PFSK-1 (cell line): ENCODE measurements around the gene SMC4.

Experiments
- FOXP2 ChIP-seq: optimal IDR thresholded peaks from 2 replicates; pipeline ENCODE3; 2011; ENCODE audit warnings: borderline replicate concordance, control low read depth, inconsistent platforms; ENCODE audit not compliant: insufficient read depth; ENCODE audit errors: extremely low read length, extremely low read depth
- POLR2AphosphoS5 ChIP-seq: IDR thresholded peaks from 2 replicates; pipeline ENCODE4 v1.6.1; 2012; ENCODE audit warnings: low read depth, mild to moderate bottlenecking, control low read depth, low read length, moderate library complexity
- SIN3A ChIP-seq: IDR thresholded peaks from 2 replicates; pipeline ENCODE4 v1.6.1; 2012; ENCODE audit warnings: mild to moderate bottlenecking, low read length, moderate library complexity, borderline replicate concordance; ENCODE audit not compliant: insufficient read depth
- TAF1 ChIP-seq: IDR thresholded peaks from 2 replicates; pipeline ENCODE4 v1.6.1; 2012; ENCODE audit warnings: low read length, control low read depth, borderline replicate concordance; ENCODE audit not compliant: insufficient read depth
- TF ChIP-seq, protein P1 (sequence below), 2 experiments: IDR thresholded peaks; 2 replicates each; pipeline versions ENCODE4 v1.6.1 to v1.8.0; 2011 to 2012; ENCODE audit warnings: low read depth in 2 of 2, low read length in 2 of 2, control low read depth in 1 of 2, inconsistent platforms in 1 of 2, mild to moderate bottlenecking in 1 of 2, moderate library complexity in 1 of 2; ENCODE audit not compliant: insufficient read depth in 1 of 2

SMC4 gene

DNA sequence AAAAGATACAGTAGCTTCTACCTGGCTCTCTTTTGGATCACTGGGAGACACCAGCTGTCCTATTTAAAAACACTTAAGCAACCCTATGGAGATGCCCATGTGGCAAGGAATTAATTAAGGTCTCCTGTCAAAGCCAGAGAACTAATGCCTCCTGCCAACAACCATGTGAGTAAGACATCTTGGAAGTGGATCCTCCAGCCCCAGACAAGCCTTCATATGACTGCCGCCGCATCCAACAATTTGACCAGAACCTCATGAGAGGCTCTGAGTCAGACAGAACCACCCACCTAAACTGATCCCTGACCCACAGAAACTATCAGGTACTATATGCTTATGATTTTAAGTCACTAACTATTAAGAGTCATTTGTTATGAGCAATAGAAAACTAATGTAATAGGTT lies 22.8 kb upstream of the SMC4 start:
- TF ChIP-seq SIN3A (no peak), POLR2AphosphoS5 (no peak), TAF1 (no peak), FOXP2 (no peak)
- TF ChIP-seq, protein P1, sequence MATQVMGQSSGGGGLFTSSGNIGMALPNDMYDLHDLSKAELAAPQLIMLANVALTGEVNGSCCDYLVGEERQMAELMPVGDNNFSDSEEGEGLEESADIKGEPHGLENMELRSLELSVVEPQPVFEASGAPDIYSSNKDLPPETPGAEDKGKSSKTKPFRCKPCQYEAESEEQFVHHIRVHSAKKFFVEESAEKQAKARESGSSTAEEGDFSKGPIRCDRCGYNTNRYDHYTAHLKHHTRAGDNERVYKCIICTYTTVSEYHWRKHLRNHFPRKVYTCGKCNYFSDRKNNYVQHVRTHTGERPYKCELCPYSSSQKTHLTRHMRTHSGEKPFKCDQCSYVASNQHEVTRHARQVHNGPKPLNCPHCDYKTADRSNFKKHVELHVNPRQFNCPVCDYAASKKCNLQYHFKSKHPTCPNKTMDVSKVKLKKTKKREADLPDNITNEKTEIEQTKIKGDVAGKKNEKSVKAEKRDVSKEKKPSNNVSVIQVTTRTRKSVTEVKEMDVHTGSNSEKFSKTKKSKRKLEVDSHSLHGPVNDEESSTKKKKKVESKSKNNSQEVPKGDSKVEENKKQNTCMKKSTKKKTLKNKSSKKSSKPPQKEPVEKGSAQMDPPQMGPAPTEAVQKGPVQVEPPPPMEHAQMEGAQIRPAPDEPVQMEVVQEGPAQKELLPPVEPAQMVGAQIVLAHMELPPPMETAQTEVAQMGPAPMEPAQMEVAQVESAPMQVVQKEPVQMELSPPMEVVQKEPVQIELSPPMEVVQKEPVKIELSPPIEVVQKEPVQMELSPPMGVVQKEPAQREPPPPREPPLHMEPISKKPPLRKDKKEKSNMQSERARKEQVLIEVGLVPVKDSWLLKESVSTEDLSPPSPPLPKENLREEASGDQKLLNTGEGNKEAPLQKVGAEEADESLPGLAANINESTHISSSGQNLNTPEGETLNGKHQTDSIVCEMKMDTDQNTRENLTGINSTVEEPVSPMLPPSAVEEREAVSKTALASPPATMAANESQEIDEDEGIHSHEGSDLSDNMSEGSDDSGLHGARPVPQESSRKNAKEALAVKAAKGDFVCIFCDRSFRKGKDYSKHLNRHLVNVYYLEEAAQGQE (IDR thresholded peaks at IDR 0.05; ENCODE audit: insufficient read depth in 1 of 2, low read depth in 2 of 2, low read length in 2 of 2) = no peak

DNA sequence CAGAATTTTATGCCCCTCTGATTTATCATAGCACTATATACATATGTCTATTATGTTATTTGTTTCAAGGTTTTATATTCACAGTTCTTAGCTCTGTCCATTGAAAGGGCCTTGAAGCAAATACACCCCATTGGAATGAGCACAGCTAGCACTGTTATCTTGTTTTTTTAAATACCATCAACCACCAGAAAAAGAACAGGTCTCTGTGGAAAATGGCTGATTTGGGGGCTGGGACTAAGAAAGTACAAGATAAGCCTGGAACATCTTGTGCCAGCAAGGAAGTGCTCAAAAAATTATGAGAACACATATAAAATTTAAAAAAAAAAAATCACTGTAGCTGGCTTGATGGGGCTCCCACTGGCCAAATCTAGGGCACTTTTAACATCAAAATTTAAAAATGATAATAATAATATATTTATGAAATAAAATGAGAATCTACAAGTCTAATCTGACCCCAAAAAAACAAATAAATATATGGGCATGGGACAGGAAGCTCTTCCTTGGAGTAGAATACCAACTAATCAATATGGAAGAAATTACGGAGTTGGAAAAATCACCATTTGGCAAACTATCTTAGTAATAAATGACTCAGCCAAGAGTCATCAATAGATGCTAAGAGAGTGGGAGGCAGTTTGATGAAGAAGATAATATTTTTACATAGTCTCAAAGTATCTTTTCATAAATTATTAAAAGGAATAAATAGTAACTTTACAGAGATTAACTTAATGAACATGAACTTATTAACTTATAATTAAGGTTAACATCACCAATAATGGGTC lies 20.9 kb upstream of the SMC4 start:
- TF ChIP-seq FOXP2 (no peak), SIN3A (no peak)
- TF ChIP-seq, protein P1 (IDR thresholded peaks at IDR 0.05; ENCODE audit: insufficient read depth in 1 of 2, low read depth in 2 of 2, low read length in 2 of 2) = no peak

DNA sequence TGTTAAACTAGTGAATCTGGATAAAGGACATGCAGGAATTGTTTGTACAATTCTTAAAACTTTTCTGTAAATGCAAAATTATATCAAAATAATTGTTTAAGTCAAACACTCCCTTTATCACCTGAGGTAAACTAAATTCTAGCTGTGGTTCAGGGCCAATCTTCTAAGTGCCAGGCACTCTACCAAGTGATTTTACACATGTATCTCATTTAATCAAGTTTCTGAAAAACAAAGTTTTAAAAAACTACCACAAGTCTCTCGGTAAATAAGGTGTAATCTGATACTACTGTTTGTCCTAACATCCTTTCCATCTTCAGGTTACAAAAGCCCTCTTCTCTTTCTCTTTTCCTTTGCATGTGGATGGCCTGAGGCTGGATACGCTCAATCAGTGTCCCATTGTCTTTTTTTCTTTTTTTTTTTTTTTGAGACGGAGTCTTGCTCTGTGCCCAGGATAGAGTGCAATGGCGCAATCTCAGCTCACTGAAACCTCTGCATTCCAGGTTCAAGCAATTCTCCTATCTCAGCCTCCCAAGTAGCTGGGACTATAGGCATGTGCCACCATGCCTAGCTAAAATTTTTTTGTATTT lies 19.7 kb upstream of the SMC4 start:
- no peak for TF ChIP-seq TAF1
- no peak for TF ChIP-seq FOXP2
- TF ChIP-seq SIN3A = no peak
- TF ChIP-seq POLR2AphosphoS5 = no peak
- TF ChIP-seq, protein P1 (IDR thresholded peaks at IDR 0.05; ENCODE audit: insufficient read depth in 1 of 2, low read depth in 2 of 2, low read length in 2 of 2) = no peak

DNA sequence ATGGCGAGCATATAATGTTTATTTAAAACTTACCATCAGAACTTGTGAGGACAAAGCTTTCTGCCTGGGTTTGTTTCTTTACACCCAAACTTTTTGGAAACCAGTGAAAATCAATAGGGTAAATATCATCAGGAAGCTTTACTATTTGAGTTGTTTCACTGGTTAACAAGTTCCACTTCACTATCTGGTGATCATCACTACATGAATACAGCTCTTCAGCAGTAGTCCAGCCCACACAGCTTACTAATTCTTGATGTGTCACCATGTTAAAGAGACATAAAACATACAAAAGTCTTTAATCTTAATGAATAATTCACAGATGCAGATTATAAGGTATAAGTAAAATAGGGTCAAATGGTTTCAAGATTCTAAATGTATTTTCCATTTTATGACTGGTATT lies 18.0 kb upstream of the SMC4 start:
- no peak for TF ChIP-seq POLR2AphosphoS5
- TF ChIP-seq TAF1 = no peak

DNA sequence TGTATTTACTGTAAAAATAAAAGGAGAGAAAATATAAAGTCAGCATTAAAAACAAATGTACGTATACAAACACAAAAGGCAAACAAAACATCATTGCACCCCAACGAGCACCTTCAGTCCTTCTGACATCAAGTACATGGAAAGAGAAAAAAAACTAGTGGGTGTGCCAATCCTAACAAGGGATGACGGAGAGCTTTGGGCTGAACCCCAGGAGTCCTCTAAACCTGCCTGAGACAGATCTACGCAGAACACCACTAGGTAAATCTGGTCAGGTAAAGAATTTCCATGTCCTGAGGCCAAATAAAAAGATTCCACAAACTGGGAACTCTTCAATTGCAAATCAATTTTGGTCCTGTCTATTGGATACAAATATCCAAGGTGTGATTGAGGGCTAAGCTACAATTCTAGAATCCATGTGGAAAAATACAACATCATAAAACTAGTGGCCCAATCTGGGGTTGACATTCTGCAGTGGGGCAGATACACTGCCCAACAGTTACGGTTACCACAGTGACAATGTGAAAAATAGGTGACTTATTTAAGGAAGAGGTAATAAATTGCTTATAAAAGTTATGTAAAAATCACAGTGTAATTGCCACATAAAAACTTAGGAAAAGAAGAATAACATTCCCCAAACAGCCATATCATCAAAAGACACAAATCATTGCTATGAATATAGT lies 14.7 kb upstream of the SMC4 start:
- TF ChIP-seq, protein P1 (IDR thresholded peaks at IDR 0.05; ENCODE audit: insufficient read depth in 1 of 2, low read depth in 2 of 2, low read length in 2 of 2) = no peak
- TF ChIP-seq POLR2AphosphoS5 (no peak), TAF1 (no peak), FOXP2 (no peak), SIN3A (no peak)
